Limb (tissue), 2 donors: ENCODE measurements around the gene FAM124A.

Experiments used
- DNase-seq, 2 donors: peaks; one replicate each; pipeline ENCODE4 v3.0.0-alpha.2; 2016; ENCODE audit errors: extremely low spot score in 2 of 2

Gene FAM124A

GRCh38 chr13:51333826-51334225 is 111.6 kb downstream of the FAM124A start:
- no peak for DNase-seq
